HepG2 (cell line): Measurements from ENCODE around the gene RPAP2. TPM values are rescaled to one million over a fixed set of nuclear protein-coding genes. Genes with fewer than 3 reads are reported as not detected.
A peak's percentile ranks its signal among the peaks of the same experiment; 100 is the strongest.

ENCODE experiments used
- ARID5B ChIP-seq: IDR thresholded peaks from 2 replicates; pipeline ENCODE4 v1.4.0; 2020; ENCODE audit warnings: mild to moderate bottlenecking, missing genetic modification reagents
- GTF3A ChIP-seq: sonication (generic); formaldehyde crosslinking; conservative IDR thresholded peaks from 2 replicates; pipeline ENCODE4 v1.4.0; 2020; ENCODE audit warnings: mild to moderate bottlenecking, missing genetic modification reagents
- JUN ChIP-seq: sonication (generic); formaldehyde crosslinking; IDR thresholded peaks from 2 replicates; pipeline ENCODE4 v1.4.0; 2020; ENCODE audit warnings: mild to moderate bottlenecking, missing genetic modification reagents
- MXD4 ChIP-seq: IDR thresholded peaks from 2 replicates; pipeline ENCODE4 v1.6.1; 2016; ENCODE audit warnings: mild to moderate bottlenecking, missing biosample characterization, missing genetic modification reagents
- POLR2A ChIP-seq, 2 experiments: IDR thresholded peaks; 2 replicates each; pipeline ENCODE4 v1.6.1; 2011; ENCODE audit warnings: low read depth in 2 of 2, low read length in 2 of 2, mild to moderate bottlenecking in 1 of 2, moderate library complexity in 1 of 2; ENCODE audit not compliant: insufficient read depth in 1 of 2
- WIZ ChIP-seq: sonication (generic); formaldehyde crosslinking; IDR thresholded peaks from 2 replicates; pipeline ENCODE4 v1.5.1; 2020; ENCODE audit warnings: mild to moderate bottlenecking, missing genetic modification reagents
- ZKSCAN1 ChIP-seq: fragments of 150-350 bp; IDR thresholded peaks from 2 replicates; pipeline ENCODE4 v1.6.1; 2014; ENCODE audit warnings: low read length
- ZNF138 ChIP-seq: sonication (generic); formaldehyde crosslinking; IDR thresholded peaks from 2 replicates; pipeline ENCODE4 v1.5.0; 2020; ENCODE audit warnings: mild to moderate bottlenecking, low read depth, missing genetic modification reagents
- ZSCAN31 ChIP-seq: sonication (generic); formaldehyde crosslinking; IDR thresholded peaks from 2 replicates; pipeline ENCODE4 v1.5.0; 2020; ENCODE audit warnings: low read depth, mild to moderate bottlenecking, missing genetic modification reagents
- polyA plus RNA-seq, 8 experiments: library from polyadenylated mRNA; depleted of rRNA in 3 of 8; stranded (reverse) in 7 of 8; unstranded in 1 of 8; fragments of >200 nt; fragmentation: Illumina TruSeq in 4 of 8; extraction: Trizol in 4 of 8; gene quantifications; 2 replicates each; pipeline versions ENCODE4 v1.2.1 to v1.2.3, GENCODE V29; 2011 to 2016; ENCODE audit warnings: low read depth in 4 of 8, missing spikeins in 1 of 8, mixed read lengths in 1 of 8; ENCODE audit not compliant: insufficient read depth in 1 of 8
- total RNA-seq, 5 experiments: library from RNA; depleted of rRNA; stranded (reverse); fragments of >200 nt; fragmentation: Illumina TruSeq; extraction: Trizol; gene quantifications; 2 replicates each; pipeline ENCODE4 v1.2.3, GENCODE V29; 2016; ENCODE audit warnings: low read depth in 1 of 5
- TF ChIP-seq, protein P1 (sequence below): sonication (generic); formaldehyde crosslinking; IDR thresholded peaks from 2 replicates; pipeline ENCODE4 v1.4.0; 2020; ENCODE audit warnings: missing genetic modification reagents
- TF ChIP-seq, protein P2 (sequence below): sonication (generic); formaldehyde crosslinking; IDR thresholded peaks from 2 replicates; pipeline ENCODE4 v1.5.1; 2020; ENCODE audit warnings: missing genetic modification reagents, mild to moderate bottlenecking, borderline replicate concordance
- TF ChIP-seq, protein P3 (sequence below), 2 experiments: sonication (generic) in 1 of 2; formaldehyde crosslinking in 1 of 2; IDR thresholded peaks; 2 replicates each; pipeline versions ENCODE4 v1.4.0 to v1.6.1; 2018 to 2020; ENCODE audit warnings: missing genetic modification reagents in 2 of 2, borderline replicate concordance in 1 of 2, low read depth in 1 of 2, mild to moderate bottlenecking in 1 of 2, missing biosample characterization in 1 of 2
- TF ChIP-seq, protein P4 (sequence below): sonication (generic); formaldehyde crosslinking; IDR thresholded peaks from 2 replicates; pipeline ENCODE4 v1.5.1; 2020; ENCODE audit warnings: mild to moderate bottlenecking, moderate library complexity, missing genetic modification reagents
- TF ChIP-seq, protein P5 (sequence below): IDR thresholded peaks from 2 replicates; pipeline ENCODE4 v1.6.1; 2012; ENCODE audit warnings: low read depth, low read length, improper control_type of control experiment

RPAP2 gene
- total and polyA plus RNA-seq, 2 of the 13 experiments (the other 11 are each of a cell fraction or from before 2014, with no cell fraction given): 10.0 to 34.8 TPM

DNA sequence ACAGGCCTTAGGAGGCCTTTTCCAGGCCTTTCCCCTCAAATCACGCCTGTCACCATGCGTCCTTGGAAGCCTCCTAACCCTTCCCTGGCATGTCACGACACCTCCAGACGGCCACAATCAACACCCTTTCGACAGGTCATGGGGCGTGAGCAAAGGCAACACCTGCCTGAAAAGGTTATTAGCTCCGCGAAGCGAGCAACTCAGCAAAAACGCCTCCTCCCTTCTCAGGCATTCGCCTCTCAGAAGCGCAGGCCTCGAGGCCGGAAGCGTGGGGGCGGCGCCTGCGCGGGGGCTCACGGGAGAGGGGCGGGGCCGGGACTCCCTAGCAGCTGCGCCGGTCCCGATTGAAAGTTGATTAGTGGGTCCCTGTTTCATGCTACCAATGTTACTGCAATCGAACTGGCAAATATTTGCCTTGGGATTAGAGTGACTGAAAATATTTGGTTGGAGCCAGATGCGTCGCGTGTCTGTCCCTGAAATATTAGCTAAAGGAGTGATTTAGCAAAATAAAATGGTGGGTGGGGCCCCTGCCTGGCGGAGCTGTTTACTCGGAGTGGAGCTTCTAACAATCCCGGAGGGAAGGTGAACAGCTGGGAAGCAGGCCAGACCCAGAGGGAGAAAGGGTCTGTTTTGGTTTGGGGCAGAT is 143.0 kb downstream of the RPAP2 start (continued):
- TF ChIP-seq GTF3A (CRISPR knock-in tag) (0 out of 2 replicates have a peak, but pooled peaks have one; percentile 77), MXD4 (peak; percentile 63; the same call in 1 of the 2 replicates), ARID5B (peak; percentile 87; the same call in 1 of the 2 replicates), WIZ (CRISPR knock-in tag) (peak; percentile 46; the same call in 1 of the 2 replicates), ZNF138 (CRISPR knock-in tag) (peak; percentile 86; the same call in 1 of the 2 replicates), POLR2A (IDR thresholded peaks at IDR 0.05; ENCODE audit: insufficient read depth in 1 of 2, low read depth in 2 of 2, low read length in 2 of 2) (peak; percentile 90 to 92), ZSCAN31 (CRISPR knock-in tag) (peak; percentile 66), ZKSCAN1 (no peak), JUN (no peak)
- TF ChIP-seq, protein P1, sequence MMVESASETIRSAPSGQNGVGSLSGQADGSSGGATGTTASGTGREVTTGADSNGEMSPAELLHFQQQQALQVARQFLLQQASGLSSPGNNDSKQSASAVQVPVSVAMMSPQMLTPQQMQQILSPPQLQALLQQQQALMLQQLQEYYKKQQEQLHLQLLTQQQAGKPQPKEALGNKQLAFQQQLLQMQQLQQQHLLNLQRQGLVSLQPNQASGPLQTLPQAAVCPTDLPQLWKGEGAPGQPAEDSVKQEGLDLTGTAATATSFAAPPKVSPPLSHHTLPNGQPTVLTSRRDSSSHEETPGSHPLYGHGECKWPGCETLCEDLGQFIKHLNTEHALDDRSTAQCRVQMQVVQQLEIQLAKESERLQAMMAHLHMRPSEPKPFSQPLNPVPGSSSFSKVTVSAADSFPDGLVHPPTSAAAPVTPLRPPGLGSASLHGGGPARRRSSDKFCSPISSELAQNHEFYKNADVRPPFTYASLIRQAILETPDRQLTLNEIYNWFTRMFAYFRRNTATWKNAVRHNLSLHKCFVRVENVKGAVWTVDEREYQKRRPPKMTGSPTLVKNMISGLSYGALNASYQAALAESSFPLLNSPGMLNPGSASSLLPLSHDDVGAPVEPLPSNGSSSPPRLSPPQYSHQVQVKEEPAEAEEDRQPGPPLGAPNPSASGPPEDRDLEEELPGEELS (CRISPR knock-in tag): peak; percentile 94
- TF ChIP-seq, protein P2, sequence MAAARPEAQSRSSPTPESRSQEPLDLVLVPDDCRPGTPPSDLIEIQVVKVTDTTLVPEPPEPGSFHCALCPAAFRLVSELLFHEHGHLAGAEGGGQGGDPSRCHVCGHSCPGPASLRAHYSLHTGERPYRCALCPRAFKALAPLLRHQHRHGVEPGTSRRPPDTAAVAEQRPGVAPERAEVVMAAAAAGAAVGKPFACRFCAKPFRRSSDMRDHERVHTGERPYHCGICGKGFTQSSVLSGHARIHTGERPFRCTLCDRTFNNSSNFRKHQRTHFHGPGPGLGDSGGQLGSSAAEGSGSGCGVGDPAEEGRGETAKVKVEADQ: peak; percentile 91; the same call in 1 of the 2 replicates
- TF ChIP-seq, protein P3, sequence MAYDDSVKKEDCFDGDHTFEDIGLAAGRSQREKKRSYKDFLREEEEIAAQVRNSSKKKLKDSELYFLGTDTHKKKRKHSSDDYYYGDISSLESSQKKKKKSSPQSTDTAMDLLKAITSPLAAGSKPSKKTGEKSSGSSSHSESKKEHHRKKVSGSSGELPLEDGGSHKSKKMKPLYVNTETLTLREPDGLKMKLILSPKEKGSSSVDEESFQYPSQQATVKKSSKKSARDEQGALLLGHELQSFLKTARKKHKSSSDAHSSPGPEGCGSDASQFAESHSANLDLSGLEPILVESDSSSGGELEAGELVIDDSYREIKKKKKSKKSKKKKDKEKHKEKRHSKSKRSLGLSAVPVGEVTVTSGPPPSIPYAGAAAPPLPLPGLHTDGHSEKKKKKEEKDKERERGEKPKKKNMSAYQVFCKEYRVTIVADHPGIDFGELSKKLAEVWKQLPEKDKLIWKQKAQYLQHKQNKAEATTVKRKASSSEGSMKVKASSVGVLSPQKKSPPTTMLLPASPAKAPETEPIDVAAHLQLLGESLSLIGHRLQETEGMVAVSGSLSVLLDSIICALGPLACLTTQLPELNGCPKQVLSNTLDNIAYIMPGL (CRISPR knock-in tag; IDR thresholded peaks at IDR 0.05; ENCODE audit: borderline replicate concordance in 1 of 2, low read depth in 1 of 2): peak; percentile 72 to 79
- TF ChIP-seq, protein P4, sequence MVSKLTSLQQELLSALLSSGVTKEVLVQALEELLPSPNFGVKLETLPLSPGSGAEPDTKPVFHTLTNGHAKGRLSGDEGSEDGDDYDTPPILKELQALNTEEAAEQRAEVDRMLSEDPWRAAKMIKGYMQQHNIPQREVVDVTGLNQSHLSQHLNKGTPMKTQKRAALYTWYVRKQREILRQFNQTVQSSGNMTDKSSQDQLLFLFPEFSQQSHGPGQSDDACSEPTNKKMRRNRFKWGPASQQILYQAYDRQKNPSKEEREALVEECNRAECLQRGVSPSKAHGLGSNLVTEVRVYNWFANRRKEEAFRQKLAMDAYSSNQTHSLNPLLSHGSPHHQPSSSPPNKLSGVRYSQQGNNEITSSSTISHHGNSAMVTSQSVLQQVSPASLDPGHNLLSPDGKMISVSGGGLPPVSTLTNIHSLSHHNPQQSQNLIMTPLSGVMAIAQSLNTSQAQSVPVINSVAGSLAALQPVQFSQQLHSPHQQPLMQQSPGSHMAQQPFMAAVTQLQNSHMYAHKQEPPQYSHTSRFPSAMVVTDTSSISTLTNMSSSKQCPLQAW (CRISPR knock-in tag): peak; percentile 53; the same call in 1 of the 2 replicates
- TF ChIP-seq, protein P5, sequence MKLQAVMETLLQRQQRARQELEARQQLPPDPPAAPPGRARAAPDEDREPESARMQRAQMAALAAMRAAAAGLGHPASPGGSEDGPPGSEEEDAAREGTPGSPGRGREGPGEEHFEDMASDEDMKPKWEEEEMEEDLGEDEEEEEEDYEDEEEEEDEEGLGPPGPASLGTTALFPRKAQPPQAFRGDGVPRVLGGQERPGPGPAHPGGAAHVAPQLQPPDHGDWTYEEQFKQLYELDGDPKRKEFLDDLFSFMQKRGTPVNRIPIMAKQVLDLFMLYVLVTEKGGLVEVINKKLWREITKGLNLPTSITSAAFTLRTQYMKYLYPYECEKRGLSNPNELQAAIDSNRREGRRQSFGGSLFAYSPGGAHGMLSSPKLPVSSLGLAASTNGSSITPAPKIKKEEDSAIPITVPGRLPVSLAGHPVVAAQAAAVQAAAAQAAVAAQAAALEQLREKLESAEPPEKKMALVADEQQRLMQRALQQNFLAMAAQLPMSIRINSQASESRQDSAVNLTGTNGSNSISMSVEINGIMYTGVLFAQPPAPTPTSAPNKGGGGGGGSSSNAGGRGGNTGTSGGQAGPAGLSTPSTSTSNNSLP: peak; percentile 91
